HG03565 (cell line): ENCODE data around the gene PRKCE.

Experiments used
- ATAC-seq: cut with Tn5 transposase; IDR thresholded peaks from one replicate; pipeline ENCODE4 v1.9.1; 2021; ENCODE audit warnings: mild to moderate bottlenecking, moderate library complexity; ENCODE audit not compliant: unreplicated experiment

PRKCE gene

DNA sequence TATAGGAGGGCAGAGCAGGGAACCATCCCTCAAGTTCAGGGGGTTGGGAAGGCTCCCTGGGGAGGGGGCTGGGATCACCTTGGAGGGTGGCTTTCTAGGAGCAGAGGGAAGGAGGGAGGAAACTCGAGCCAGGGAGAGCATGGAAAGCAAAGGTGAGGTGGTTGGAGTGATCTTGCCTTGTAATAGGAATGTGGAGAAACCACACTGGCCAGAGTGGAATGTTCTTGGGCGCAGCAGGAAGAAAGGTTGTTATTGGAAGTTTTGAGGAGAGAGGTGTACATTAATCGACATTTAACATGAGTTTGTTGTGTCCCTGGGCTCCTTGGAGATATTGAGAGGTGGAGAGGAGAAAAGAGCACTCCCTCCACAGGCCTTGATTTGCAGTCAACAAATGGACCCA is 272.2 kb downstream of the PRKCE start:
- no peak for ATAC-seq

DNA sequence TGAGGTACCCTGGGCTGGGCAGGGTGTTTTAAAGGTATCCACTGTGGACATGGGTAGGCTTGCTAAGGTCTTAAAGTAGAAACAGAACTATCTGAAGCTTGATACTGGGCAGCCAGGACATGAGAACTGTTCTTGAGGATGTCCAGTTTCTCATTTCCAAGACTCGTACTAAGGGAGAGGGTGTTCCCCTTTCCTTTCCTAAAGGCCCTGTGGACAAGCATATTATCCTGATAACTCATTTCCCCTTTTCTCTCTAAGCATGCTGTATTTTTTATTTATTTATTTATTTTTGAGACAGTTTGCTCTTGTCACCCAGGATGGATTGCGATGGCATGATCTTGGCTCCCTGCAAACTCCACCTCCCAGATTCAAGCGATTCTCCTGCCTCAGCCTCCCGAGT is 273.6 kb downstream of the PRKCE start:
- no peak for ATAC-seq

DNA sequence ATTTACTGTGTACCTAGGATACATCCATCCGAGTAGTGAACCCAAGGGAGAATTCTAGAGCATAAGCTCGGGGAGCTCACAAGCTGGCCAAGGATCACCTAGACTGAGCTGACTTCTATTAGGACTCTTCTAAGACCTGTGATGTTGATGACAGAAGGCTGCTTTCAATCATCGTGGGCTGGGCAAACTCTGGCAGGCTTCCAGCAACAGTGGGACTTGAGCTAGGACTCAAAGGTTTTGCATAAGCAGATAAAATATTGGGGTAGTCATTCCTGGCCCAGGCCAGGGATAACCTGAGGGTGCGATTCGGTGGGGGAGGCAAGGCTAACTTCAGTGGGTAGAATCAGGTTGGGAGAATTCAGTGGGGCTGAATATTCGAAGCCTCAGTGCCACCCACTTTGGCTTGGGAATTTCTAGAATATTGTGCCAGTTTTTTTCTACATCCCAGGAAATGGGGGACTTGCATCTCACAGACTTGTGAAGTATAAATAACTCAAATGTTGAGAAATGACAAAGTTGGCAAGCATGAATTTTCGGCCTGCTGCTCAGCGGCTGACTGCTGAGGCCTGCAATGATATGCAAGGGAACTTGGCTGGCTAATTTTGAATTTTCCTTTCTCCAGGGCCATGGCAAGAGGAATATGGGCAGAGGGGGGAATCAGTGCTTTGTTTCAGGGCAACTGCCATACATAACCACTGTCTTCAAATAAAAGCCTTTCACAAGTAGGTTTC is 274.3 kb downstream of the PRKCE start:
- ATAC-seq: no peak

GRCh38 chr2:45928946-45929345 is 277.5 kb downstream of the PRKCE start:
- ATAC-seq: no peak

- ATAC-seq: no peak
Observed at GRCh38 chr2:45929674-45930395, 278.4 kb downstream of the PRKCE start.

- ATAC-seq: no peak
Observed at GRCh38 chr2:45930396-45930792, 278.9 kb downstream of the PRKCE start.

DNA sequence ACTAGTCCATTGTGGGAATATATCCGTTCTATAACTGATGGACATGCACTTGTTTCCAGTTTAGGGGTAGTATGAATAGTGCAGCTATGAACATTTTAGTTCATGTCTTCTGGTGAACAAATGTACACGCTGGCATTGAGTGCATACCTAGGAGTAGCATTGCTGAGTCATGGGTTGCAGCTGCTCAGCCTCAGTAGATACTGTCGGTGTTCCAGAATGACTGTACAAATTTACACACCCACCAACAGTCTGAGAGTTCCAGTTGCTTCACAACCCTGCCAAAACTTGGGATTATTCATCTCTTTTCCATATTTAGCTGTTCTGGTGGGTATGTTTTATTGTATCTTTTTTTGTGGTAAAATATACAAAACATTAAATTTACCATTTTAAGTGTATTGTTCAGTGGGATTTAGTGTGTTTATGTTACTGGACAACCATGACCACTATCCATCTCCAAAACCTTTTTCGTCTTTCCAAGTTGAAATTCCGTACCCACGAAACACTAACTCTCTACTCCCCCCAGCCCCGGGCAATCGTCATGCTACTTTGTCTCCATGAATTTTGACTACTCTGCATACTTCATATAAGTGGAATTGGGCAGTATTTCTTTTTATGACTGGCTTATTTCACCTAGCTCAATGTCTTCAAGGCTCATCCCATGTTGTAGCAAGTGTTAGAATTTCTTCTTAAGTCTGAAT is 281.0 kb downstream of the PRKCE start:
- ATAC-seq: no peak

DNA sequence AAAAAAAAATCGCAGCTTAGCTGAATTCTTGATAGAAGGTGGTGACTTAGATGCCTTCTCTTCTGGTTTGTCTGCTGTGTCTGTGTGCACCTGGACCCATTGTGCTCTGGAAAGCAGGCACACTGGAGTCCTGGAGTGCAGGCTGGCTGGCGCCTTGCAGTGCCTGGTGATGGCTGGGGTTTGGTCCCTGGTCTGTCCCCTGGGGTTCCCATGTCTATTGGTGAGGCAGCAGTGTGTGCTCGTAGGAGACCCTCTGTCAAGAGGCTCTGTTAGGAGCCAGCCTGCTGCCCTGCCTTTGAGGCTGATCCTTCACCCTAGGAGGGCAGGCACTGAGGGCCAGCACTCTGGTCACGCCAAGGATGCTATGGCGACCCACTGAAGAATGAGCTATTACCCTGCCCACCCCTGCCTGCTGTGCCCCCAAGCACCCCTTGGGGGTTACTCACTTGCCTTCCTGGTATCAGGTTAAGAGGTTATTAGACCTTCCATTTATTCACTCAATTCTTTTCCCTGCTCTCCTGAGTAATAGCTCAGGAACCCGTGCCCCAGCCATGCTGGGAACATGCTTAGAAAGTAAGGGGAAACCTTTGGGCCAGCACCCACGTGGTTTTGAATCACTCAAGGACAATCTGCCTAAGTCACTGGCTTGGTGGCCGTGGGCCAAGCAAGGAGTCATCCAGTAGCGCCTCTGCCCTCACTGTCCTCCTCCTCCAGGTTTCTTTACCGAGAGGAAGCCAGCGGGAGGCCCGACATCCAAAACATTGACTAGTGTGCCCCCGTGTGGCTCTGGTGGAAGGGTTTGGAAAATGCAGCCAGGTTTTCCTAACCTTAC is 284.5 kb downstream of the PRKCE start:
- ATAC-seq: no peak

DNA sequence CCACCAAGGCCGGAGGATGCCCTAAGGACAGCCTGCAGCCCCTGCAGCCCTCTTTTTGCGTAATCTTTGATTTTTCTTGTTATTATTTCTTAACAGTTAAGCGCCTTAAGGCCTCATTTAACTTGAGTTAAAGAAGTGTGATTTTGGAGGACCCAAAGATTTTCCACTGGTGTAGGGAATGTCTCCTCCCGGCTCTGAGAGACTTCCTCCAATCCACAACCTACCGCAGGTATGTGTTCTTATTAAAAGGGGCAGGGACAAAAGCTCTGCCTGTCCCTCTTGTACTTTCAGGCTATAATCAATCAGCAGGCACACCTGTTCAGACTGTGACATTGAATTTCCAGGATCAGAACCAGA is 285.1 kb downstream of the PRKCE start:
- no peak for ATAC-seq

DNA sequence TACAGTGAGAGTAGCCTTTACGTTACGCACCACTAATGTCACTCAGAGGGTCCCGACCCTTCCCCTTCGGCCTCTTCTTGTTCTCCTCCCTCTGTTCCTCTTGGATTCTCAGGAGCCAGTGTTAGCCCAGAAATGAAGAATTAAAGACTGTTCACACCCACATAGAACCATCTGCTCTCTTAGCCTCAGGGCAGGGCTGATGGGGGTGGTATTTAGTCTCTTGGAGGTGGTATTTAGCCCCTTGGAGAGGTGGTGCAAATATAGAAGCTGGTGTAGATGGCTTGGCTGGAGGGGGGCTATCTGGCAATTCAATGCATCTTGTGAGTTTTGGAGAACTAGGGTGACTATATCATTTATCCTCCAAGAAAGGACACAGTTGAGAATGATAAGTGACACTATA is 286.5 kb downstream of the PRKCE start:
- no peak for ATAC-seq

- no peak for ATAC-seq
Observed at GRCh38 chr2:45938649-45939511, 287.4 kb downstream of the PRKCE start.

GRCh38 chr2:45941531-45942236 is 290.2 kb downstream of the PRKCE start:
- ATAC-seq: no peak

- ATAC-seq: no peak
Observed at GRCh38 chr2:45942237-45942738, 290.8 kb downstream of the PRKCE start.

- no peak for ATAC-seq
Observed at GRCh38 chr2:45943219-45944044, 292.0 kb downstream of the PRKCE start.

DNA sequence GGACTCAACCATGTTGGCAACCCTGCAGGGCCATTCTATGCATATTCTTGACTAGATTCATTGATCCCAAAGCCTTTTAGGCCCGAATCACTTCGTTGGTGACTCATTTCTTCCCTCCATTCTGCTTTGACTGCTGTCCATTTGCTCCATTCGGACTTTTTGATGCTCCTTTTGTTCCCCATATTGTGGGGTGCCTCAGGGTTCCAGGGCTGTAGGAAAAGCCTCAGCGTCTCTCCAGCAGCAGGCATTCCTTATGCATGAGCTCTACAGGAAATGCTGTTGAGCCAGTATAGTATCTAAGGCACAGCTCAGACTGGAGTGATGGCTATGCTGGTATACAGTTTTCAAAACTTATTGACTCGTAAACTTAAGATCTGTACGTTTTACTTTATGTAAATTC is 292.6 kb downstream of the PRKCE start:
- ATAC-seq: no peak

DNA sequence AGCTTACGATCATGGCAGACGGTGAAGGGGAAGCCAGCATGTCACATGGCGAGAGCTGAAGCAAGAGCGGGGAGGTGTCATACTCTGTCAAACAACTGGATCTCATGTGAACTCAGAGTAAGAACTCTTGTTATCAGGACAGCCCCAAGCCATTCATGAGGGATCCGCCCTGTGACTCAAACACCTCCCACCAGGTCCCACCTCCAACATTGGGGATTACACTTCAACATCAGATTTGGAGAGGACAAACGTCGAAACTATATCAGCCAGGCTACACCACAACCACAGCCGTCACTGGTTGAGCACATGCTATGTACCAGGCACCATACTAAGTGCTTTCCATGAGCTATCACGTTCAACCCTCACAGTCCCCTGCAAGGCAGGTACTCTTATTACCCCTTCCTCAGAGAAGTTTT is 293.8 kb downstream of the PRKCE start:
- ATAC-seq: no peak

DNA sequence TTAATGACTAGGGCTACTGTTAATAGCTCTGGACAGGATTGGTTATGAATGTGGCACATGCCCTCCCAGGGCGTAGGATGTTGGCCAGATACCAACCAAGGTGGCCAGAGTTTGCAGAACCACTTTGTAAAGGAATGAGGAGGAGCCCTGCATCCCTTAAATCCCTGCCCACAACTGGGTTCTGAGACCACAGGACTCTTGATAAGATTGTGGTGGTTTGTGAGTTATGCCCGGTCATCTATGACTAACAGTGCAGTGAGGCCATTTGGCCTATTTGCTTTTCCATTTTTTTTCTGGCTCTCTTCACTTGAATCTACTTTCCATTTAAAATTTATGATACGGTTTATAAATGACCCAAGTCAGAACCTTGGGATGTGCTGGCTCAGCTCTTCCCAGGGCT is 294.5 kb downstream of the PRKCE start:
- no peak for ATAC-seq

DNA sequence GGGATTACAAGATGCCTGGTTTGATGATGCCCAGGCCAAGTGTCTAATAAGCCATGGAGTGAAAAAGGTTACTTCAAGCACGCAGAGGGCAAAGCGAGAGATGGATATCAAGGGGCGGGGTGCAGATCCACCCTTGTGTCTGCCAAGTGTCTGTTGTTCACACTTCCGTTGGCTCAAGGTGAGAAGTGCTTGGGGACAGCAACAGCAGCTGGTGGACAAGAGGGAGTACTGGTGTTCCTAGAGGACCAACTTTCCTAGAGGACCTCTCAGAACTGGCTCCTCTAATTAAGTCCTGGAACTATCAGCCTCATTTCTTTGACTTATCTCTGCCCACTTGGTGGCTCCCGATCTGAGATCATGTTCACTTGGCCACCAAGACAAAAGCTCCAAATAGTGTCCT is 299.1 kb downstream of the PRKCE start:
- no peak for ATAC-seq
